ENCODE data around the gene CGB8.

Gene CGB8

GRCh38 chr19:49006905-49007304 lies 42.0 kb downstream of the CGB8 start:
- no peak for DNase-seq (ENCODE audit: low read depth)

GRCh38 chr19:49004964-49005614 lies 43.8 kb downstream of the CGB8 start:
- DNase-seq (ENCODE audit: low read depth) = no peak

GRCh38 chr19:49004133-49004532 lies 44.8 kb downstream of the CGB8 start:
- no peak for DNase-seq (ENCODE audit: low read depth)

- DNase-seq (ENCODE audit: low read depth) = no peak
Measured at GRCh38 chr19:48999481-49000325, 49.2 kb downstream of the CGB8 start.

- no peak for DNase-seq (ENCODE audit: low read depth)
Measured at GRCh38 chr19:48997972-48998371, 50.9 kb downstream of the CGB8 start.

Data from activated T-cell treated with anti-CD3 and anti-CD28 coated beads for 24 hours (primary cell).